Measurements from ENCODE around the gene PRSS2.
A peak's percentile ranks its signal among the peaks of the same experiment; 100 is the strongest.
"Not testable (repeated sequence)": the region's sequence is repeated elsewhere in the genome, so short reads cannot be mapped to it uniquely, and the experiment has no call there.

The PRSS2 gene

DNA sequence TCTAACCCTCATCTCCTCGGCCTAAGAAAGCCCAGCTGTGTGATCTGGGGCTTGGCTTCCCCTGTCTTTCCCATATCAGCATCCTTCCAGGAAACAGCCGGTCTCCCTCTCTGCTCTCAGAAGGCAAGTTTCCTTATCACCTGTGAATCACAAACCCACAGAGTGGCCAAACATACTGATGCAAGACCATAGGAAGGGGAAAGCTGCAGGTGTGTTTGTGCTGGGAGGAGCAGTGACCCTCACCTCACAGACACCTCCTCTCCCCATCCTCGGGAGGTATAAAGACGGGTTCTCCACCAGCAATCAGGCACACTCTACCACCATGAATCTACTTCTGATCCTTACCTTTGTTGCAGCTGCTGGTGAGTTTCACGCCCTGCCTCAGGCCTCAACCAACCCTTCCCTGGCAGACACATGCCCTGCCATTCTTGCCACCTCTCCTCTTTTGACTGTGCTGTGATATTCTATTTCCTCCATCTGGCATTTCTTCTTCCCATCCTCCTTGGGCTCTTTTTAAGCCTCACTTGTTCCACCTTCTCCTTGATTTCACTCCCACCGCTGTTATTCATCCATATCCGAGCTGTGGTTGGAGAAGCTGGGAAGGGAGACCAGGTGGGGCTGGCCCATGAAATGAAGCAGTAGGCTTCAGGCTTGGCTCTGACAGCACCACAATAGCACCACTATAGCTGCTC is at the start of gene PRSS2:
PRSS2 (plus strand) TSS at position 310 of the 692 bp plus-strand sequence; CDS start at position 323, 13 bp downstream.
- no peak for DNase-seq (ENCODE audit: low read depth)

DNA sequence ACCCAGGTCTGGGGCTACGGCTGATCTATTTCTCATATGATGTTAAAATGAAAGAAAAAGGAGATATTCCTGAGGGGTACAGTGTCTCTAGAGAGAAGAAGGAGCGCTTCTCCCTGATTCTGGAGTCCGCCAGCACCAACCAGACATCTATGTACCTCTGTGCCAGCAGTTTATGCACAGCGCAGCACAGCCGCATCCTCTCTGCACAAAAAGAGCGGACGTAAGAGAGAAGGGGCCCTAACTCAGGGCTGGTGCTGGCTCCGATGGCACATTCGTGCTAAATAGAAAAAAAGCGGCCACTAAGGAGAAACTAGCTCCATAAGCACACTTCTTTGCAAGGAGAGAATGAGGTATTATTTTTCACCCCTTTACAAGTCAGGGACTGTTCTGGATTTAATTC is 49.8 kb upstream of the PRSS2 start:
- DNase-seq (ENCODE audit: low read depth) = no peak

- DNase-seq (ENCODE audit: low read depth) = no peak
Observed at GRCh38 chr7:142722248-142722794, 48.4 kb upstream of the PRSS2 start.

DNA sequence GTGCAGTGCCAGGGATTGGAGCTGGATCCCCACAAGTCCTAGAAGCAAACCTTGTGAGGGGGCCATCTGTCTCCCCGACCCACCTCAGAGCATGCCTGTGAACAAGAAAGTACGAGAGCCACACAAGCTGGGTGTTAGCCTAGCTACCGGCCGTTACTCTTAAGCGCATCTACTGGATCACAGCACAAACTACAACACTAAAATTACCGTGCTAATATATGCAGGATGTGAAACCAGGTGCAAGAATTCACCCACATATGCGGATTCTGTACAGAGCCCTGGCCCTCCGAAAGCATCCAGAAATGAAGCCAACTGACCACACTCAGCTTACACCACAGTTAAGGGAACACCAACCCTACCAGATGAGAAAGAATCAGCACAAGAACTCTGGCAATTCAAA is 37.5 kb upstream of the PRSS2 start:
- DNase-seq (ENCODE audit: low read depth) = no peak

GRCh38 chr7:142739923-142740492 is 30.8 kb upstream of the PRSS2 start:
- DNase-seq (ENCODE audit: low read depth) = no peak

DNA sequence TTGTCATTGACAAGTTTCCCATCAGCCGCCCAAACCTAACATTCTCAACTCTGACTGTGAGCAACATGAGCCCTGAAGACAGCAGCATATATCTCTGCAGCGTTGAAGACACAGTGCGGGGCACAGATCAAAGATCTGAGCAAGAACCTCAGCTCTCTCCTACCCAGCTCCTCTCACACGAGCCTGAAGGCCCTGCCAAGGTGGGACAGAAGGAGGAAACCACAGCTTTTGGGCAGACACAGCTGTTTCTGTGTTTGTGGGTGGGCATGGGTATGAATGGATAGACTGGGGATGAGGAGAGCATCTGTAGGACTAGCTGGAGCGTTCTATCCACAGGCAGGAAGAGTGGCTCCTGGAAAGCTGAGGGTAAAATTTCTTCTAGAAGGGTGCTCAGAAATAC is 30.0 kb upstream of the PRSS2 start:
- DNase-seq (ENCODE audit: low read depth) = no peak

- not testable (repeated sequence) for DNase-seq (ENCODE audit: low read depth)
Observed at GRCh38 chr7:142741932-142742331, 28.8 kb upstream of the PRSS2 start.

DNA sequence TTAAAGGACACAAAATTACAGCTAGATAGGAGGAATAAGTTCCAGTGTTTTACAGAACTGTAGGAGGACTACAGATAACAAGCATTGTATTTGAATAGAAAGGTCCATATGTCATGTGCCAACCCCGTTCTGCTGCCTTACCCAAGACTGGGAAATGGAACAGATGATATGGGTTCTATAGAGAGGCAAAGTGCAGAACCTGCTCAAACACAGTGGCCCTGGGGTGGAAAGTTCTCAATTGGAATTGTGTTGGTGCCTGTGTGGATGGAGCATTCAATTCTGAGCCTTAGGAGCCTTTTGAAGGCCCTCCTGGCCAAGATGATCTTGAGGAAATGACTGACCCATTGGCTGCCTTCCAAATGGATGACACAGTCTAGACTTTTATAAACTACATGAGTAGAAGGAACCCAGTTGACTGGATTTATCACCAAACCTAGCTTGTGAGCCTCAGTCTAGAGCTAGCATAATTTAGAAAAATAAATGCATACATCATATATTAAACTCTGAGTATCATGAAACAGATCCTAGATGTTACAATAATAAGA is 25.6 kb upstream of the PRSS2 start:
- DNase-seq (ENCODE audit: low read depth) = no peak

DNA sequence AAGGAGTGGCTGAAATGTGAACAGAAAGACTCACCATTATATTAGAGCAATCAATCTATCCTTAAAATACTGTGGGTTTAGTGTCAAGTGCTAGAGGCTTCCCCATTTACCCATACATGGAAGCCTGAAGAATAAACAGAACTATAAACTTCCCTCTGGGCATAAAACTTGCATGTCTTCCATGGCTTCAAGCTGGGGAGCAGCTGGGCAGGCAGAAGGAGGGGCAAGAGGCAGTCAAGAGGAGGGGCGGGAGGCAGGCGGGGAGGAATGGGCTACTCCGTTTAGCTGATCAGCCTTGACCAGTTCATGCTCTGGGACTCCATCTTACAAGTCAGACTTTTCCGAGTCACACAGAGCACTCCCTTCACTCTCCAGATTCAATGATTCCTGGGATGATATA is 25.0 kb upstream of the PRSS2 start:
- no peak for DNase-seq (ENCODE audit: low read depth)

DNA sequence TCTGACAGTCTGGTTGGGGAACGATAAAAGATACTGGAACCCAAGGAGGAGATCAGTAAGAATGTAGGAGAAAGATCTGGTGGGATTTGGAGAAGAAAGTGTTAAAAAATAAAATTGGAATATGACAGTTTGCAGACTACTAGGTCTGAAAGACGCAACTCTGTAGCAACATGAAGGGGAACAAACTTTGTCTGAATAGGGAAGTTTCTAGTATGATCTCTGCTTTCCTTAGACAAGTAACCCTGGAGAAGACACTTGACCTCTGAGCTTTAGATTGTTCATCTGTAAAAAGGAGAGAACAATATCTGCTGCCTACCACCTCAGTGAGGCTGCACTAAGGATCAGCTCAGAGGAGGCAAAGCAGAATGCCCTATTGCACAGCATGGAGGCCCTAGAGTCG is 24.5 kb upstream of the PRSS2 start:
- DNase-seq (ENCODE audit: low read depth) = no peak

- not testable (repeated sequence) for DNase-seq (ENCODE audit: low read depth)
Observed at GRCh38 chr7:142748410-142748809, 22.4 kb upstream of the PRSS2 start.

- no peak for DNase-seq (ENCODE audit: low read depth)
Observed at GRCh38 chr7:142749218-142749993, 21.4 kb upstream of the PRSS2 start, which contains the start of gene PRSS1. TSS of gene PRSS1 (plus strand) at chr7:142749472. CDS start at chr7:142749485, 13 bp downstream.

- DNase-seq (ENCODE audit: low read depth) = no peak
Observed at GRCh38 chr7:142750321-142750938, 20.3 kb upstream of the PRSS2 start.

GRCh38 chr7:142751526-142752175 is 19.1 kb upstream of the PRSS2 start:
- DNase-seq (ENCODE audit: low read depth) = not testable (repeated sequence)

GRCh38 chr7:142752376-142753225 is 18.2 kb upstream of the PRSS2 start:
- DNase-seq (ENCODE audit: low read depth) = no peak

DNA sequence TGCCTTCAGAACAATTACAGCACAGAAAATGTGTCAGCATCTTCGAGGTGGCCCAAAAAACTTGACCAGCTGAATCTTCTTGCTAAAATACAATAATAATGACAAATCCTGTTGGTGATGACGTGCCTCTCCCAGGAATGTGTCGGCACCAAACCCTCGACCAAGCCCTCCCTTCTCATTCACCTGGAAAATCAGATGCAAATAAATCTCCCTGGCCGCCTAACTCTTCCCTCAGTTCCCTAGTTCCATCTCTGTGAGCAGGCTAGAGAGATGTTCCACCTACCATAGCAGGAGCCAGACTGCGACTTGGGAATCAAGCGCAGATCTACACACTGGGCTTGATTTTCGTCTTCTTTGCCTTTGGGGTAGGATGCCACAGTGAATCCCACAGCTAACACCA is 17.4 kb upstream of the PRSS2 start:
- DNase-seq (ENCODE audit: low read depth) = no peak

GRCh38 chr7:142753925-142754491 is 16.8 kb upstream of the PRSS2 start:
- peak; percentile 38 for DNase-seq (ENCODE audit: low read depth)

- no peak for DNase-seq (ENCODE audit: low read depth)
Observed at GRCh38 chr7:142754681-142755575, 15.8 kb upstream of the PRSS2 start.

- not testable (repeated sequence) for DNase-seq (ENCODE audit: low read depth)
Observed at GRCh38 chr7:142758312-142758711, 12.5 kb upstream of the PRSS2 start.
